HG02852 (cell line): ENCODE results near the gene SEMA3F.
A peak's percentile ranks its signal among the peaks of the same experiment; 100 is the strongest.

Source experiments
- ATAC-seq: cut with Tn5 transposase; IDR thresholded peaks from one replicate; pipeline ENCODE4 v1.9.1; 2021; ENCODE audit warnings: mild to moderate bottlenecking, moderate library complexity; ENCODE audit not compliant: unreplicated experiment

SEMA3F gene

DNA sequence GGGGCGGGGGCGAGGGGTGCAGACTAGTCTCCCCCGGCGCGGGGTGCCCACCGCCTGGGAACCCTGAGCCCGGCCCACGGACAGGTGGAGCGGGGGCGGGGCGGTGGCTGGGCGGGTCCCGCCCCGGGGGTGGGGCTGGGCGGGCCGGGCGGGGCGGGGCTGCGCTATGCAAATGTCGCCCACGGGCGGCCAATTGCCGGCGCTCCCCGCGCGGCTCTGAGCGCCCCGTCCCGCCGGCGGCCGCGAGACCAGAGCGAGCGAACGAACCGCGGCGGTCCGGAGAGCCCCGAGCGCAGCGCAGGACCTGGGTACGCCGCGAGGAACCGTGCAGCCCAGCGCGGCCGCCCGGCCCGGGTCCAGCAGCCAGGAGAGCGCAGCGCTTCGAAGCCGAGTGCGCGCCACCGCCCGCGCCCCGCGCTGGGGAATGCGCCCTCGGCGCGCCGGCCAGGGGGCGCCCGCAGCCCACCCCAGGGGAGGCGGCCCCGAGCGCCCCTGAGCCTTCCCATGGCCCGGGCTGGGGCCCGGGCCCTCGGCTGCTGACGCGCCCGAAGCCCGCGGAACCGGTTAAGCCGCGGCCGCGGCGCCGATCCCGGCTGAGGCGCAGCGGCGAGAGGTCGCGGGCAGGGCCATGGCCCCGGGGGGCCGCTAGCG is at the start of gene SEMA3F:
TSS of gene SEMA3F (plus strand) at position 485 of the 651 bp plus-strand sequence. CDS start 4,299 bp downstream, outside the sequence.
- peak; percentile 80 for ATAC-seq

- ATAC-seq: no peak
Observed at GRCh38 chr3:50111757-50112156, 43.4 kb upstream of the SEMA3F start.

DNA sequence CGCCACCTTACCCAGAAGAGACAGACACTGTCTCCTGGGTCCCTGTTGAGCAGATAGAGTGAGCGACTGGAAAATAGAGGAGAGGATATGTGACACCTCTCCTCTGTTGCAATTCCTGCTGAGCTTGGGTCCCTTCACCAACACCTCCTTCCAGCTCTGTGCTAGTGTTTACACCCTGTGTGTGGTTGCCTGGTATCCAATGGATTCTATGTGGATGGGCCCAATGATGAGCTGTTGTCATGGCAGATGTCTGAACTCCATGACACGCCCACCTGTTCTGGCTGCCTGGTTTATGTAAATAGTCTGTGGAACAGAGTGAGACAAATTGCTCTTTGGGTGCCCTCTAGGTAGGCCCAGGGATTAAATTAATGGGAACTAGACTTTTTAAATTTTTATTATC is 42.7 kb upstream of the SEMA3F start:
- no peak for ATAC-seq

GRCh38 chr3:50117120-50117519 is 38.0 kb upstream of the SEMA3F start:
- no peak for ATAC-seq

GRCh38 chr3:50118237-50118636 is 36.9 kb upstream of the SEMA3F start:
- no peak for ATAC-seq

GRCh38 chr3:50119786-50120185 is 35.3 kb upstream of the SEMA3F start:
- no peak for ATAC-seq

GRCh38 chr3:50120364-50121071 is 34.6 kb upstream of the SEMA3F start:
- no peak for ATAC-seq

- ATAC-seq: peak; percentile 64
Observed at GRCh38 chr3:50121072-50122032, 33.8 kb upstream of the SEMA3F start.

DNA sequence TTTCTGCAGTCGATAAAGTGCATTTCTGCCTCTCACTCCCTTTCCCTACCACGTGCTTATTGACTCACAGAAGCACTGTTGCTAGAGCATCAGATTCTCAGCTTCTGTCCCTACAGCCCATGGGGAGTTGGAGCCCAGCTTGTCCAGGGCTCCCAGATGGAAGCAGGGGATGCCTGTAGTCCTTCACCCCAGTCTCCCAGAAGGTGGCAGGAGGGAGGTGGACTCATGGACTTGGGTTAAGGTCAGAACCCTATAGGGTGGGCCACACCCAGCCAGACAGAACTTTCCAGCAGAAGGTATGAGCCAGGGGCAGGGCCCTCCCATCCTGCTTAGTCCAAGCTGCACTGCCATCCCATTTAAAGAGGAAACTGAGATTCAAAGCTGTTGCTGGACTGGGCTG is 33.1 kb upstream of the SEMA3F start:
- no peak for ATAC-seq

- ATAC-seq: no peak
Observed at GRCh38 chr3:50122661-50123391, 32.3 kb upstream of the SEMA3F start.

DNA sequence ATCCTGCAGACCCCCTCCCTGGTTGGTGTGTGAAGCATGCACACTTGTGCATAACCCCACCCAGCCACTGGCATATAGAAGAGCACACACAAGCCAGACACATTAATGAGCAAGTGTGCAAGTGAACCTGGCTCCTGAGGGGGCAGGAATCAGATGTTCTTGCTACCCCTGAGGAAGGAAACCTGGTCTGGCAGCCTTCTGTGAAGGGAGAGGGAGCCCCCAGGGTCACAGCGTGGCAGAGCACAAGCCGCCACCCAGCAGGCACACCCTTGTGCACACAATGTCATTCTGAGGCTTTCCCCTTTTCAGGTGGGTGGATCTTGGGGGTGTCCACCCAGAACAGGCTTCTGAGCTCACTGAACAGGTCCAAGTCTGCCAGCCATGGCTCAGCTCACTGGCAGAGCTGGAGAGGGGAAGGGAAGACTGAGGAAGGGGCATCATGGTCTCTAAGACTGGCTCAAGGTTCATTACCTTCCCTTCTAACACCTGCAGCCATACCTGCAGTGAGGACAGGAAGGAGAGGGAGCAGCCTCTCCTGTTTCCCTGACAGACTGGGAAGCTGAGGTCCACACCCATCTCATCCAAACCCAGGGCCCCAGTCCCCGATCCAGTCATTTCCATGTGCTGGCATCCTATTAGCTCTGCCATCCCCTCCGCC is 31.6 kb upstream of the SEMA3F start:
- ATAC-seq: no peak

DNA sequence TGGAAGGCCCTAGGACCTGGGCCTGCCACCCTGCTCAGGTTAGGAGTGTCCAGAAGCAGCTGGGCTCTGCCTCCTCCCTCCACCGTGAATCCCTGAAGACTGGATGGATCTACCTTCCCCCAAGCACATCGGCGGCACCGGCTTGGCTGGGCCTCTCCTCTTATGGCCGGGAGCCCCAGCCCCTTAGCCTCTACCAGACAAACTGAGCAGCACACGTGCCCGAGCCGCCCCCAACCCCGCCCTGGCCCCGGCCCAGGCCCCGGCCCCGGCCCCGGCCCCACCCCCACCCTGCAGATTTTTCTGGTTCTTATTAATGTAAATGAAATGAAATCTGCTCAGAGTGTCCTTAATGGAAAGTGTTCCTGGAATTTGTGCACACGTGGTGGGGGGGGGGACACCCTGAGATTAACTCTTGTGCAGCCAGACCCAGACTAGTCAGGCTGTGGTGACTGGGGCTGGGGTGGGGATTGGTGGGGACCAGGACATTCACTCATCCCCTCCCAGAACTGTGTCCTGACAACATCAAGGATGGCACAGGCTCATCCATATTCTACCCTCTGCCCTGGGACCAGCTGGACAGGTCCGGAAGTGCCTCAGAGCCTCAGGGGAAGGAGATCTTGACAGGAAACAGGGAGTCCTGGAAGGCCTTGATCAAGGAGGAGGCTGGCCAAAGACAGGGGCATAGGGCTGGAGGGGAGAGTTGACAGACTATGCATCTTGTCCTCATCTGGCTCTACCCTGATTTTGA is 30.9 kb upstream of the SEMA3F start:
- ATAC-seq: no peak

GRCh38 chr3:50124800-50125178 is 30.3 kb upstream of the SEMA3F start:
- ATAC-seq: no peak

GRCh38 chr3:50125541-50126286 is 29.4 kb upstream of the SEMA3F start:
- no peak for ATAC-seq

- no peak for ATAC-seq
Observed at GRCh38 chr3:50126287-50127211, 28.6 kb upstream of the SEMA3F start.

DNA sequence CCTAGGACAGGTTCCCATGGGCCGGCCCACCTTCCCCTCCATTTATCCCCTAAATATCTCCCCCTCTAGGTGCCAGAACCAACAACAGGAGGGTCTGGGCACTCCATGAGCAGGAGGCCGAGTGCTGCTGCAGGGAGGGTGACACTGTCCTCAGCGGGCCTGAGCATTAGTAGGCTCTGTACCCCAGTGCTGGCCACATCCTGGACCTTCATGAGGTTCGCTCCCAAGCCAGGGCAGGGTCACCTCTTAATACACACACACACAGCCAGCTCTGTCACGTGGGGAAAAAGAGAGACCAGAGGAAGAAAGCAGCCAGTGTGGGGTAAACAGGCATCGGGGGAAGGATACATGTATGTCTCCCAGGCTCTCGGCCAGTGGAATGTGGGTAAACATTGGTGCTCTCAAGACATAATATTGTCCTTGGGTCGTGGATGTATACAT is 27.9 kb upstream of the SEMA3F start:
- ATAC-seq: no peak

DNA sequence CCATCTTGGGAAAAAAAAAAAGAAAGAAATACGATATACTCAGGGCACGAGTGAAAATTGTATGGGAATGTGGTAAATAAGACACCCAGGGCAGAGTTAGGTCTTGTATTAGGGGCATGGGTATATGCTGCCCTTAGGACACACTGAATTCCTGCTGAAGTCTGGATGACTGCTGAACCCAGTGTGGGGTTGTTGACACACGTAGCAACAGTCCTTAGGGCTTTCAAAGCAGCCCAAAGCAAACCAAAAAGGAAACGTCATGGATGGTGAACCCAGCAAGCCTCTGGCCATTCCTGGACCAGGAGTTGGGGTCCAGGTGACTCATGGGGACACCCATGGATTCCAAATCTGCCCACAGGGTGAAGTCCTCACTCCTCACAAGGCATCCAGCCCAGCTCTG is 27.1 kb upstream of the SEMA3F start:
- ATAC-seq: no peak

- ATAC-seq: no peak
Observed at GRCh38 chr3:50130436-50130835, 24.7 kb upstream of the SEMA3F start.
